ENCODE results near the gene RAB3D.
A peak's percentile ranks its signal among the peaks of the same experiment; 100 is the strongest.
"Not testable (repeated sequence)": the region's sequence is repeated elsewhere in the genome, so short reads cannot be mapped to it uniquely, and the experiment has no call there.

Gene RAB3D

GRCh38 chr19:11342429-11342828 lies 3.0 kb upstream of the RAB3D start:
- Histone ChIP-seq H4K12ac (ENCODE audit: low read depth, low read length) (no peak overlapping the region), H3K4me1 (ENCODE audit: control insufficient read depth in 1 of 2, insufficient read depth in 2 of 2, low read length in 2 of 2) (peaks cover 12 to 18% of the 10 kb centered on the region in 2 experiments), H3K23ac (ENCODE audit: low read length) (no peak overlapping the region), H4K91ac (ENCODE audit: low read depth, low read length) (no peak overlapping the region), H3K4me2 (ENCODE audit: low read length) (no peak overlapping the region), H3K14ac (ENCODE audit: low read length) (no peak overlapping the region), H3K9me3 (ENCODE audit: insufficient read depth, low read depth, low read length) (no peaks in the 10 kb centered on the region), H3K27me3 (ENCODE audit: insufficient read depth, low read length) (no peaks in the 10 kb centered on the region), H3K4me3 (ENCODE audit: low read depth, low read length) (no peak overlapping the region), H3K79me1 (ENCODE audit: low read length) (peaks cover 8% of the 10 kb centered on the region), H3K36me3 (ENCODE audit: control insufficient read depth in 1 of 2, insufficient read depth in 2 of 2, low read length in 2 of 2) (no peaks in the 10 kb centered on the region), H4K8ac (ENCODE audit: low read depth, low read length) (no peak overlapping the region), H3K9ac (ENCODE audit: low read length) (no peak overlapping the region), H3K4ac (ENCODE audit: low read depth, low read length) (no peak overlapping the region), H2AK5ac (ENCODE audit: low read length) (no peak overlapping the region), H3K79me2 (ENCODE audit: control insufficient read depth, insufficient read depth, low read length, poor library complexity) (peaks cover 4% of the 10 kb centered on the region), H2BK120ac (ENCODE audit: insufficient read depth, low read length, poor library complexity) (no peak overlapping the region), H3K18ac (ENCODE audit: low read length) (no peak overlapping the region), H2BK12ac (ENCODE audit: low read length) (no peak overlapping the region), H2AFZ (ENCODE audit: insufficient read depth, low read length, poor library complexity) (no peak overlapping the region), H2BK5ac (ENCODE audit: low read depth, low read length, poor library complexity) (no peak overlapping the region), H3K27ac (ENCODE audit: low read depth, low read length) (no peak overlapping the region)
- no peak for DNase-seq
- no CpG with 5 or more reads among the region's 3 CpGs for WGBS (ENCODE audit: extremely low coverage, insufficient coverage, insufficient read length)

- not testable (repeated sequence) for H2BK120ac ChIP-seq (ENCODE audit: insufficient read depth, low read length, poor library complexity); H3K4ac ChIP-seq (ENCODE audit: low read depth, low read length); H3K79me2 ChIP-seq (ENCODE audit: control insufficient read depth, insufficient read depth, low read length, poor library complexity); H3K27me3 ChIP-seq (ENCODE audit: insufficient read depth, low read length); H3K9ac ChIP-seq (ENCODE audit: low read length); H3K23ac ChIP-seq (ENCODE audit: low read length); H2BK12ac ChIP-seq (ENCODE audit: low read length); H2AFZ ChIP-seq (ENCODE audit: insufficient read depth, low read length, poor library complexity); H4K12ac ChIP-seq (ENCODE audit: low read depth, low read length); DNase-seq; H2BK5ac ChIP-seq (ENCODE audit: low read depth, low read length, poor library complexity); H3K27ac ChIP-seq (ENCODE audit: low read depth, low read length); H3K79me1 ChIP-seq (ENCODE audit: low read length); H3K4me2 ChIP-seq (ENCODE audit: low read length); H2AK5ac ChIP-seq (ENCODE audit: low read length); H3K9me3 ChIP-seq (ENCODE audit: insufficient read depth, low read depth, low read length); H4K91ac ChIP-seq (ENCODE audit: low read depth, low read length); H3K14ac ChIP-seq (ENCODE audit: low read length); H3K18ac ChIP-seq (ENCODE audit: low read length); H3K36me3 ChIP-seq (ENCODE audit: control insufficient read depth in 1 of 2, insufficient read depth in 2 of 2, low read length in 2 of 2); H3K4me3 ChIP-seq (ENCODE audit: low read depth, low read length)
- Histone ChIP-seq H4K8ac (ENCODE audit: low read depth, low read length) (peak overlapping the region; percentile 5), H3K4me1 (ENCODE audit: control insufficient read depth in 1 of 2, insufficient read depth in 2 of 2, low read length in 2 of 2) (peaks cover 6 to 14% of the 10 kb centered on the region in 2 experiments)
- no CpG with 5 or more reads among the region's 8 CpGs for WGBS (ENCODE audit: extremely low coverage, insufficient coverage, insufficient read length)
These were observed 626 bp upstream of the RAB3D start for GRCh38 chr19:11340099-11340467.

GRCh38 chr19:11338569-11339253 lies 746 bp downstream of the RAB3D start:
- peak in 1 of 2 donors; percentile 50 for DNase-seq
- H3K9ac ChIP-seq (ENCODE audit: low read length) = no peak overlapping the region
- H2BK12ac ChIP-seq (ENCODE audit: low read length) = no peak overlapping the region
- H3K4ac ChIP-seq (ENCODE audit: low read depth, low read length) = peak overlapping the region; percentile 39
- peak overlapping the region; percentile 88 for H4K8ac ChIP-seq (ENCODE audit: low read depth, low read length)
- peak overlapping the region; percentile 95 for H3K4me2 ChIP-seq (ENCODE audit: low read length)
- peak overlapping the region; percentile 53 for H4K91ac ChIP-seq (ENCODE audit: low read depth, low read length)
- H2BK120ac ChIP-seq (ENCODE audit: insufficient read depth, low read length, poor library complexity) = peak overlapping the region; percentile 68
- peaks cover 6 to 11% of the 10 kb centered on the region in 2 experiments for H3K4me1 ChIP-seq (ENCODE audit: control insufficient read depth in 1 of 2, insufficient read depth in 2 of 2, low read length in 2 of 2)
- H3K14ac ChIP-seq (ENCODE audit: low read length) = peak overlapping the region; percentile 47
- H3K79me1 ChIP-seq (ENCODE audit: low read length) = peaks cover 5% of the 10 kb centered on the region
- H3K18ac ChIP-seq (ENCODE audit: low read length) = peak overlapping the region; percentile 69
- H3K79me2 ChIP-seq (ENCODE audit: control insufficient read depth, insufficient read depth, low read length, poor library complexity) = peaks cover 4% of the 10 kb centered on the region
- peak overlapping the region; percentile 80 for H4K12ac ChIP-seq (ENCODE audit: low read depth, low read length)
- H3K4me3 ChIP-seq (ENCODE audit: low read depth, low read length) = peak overlapping the region; percentile 89
- no peak overlapping the region for H3K23ac ChIP-seq (ENCODE audit: low read length)
- no peak overlapping the region for H3K27ac ChIP-seq (ENCODE audit: low read depth, low read length)
- no peak overlapping the region for H2BK5ac ChIP-seq (ENCODE audit: low read depth, low read length, poor library complexity)
- H2AK5ac ChIP-seq (ENCODE audit: low read length) = peak overlapping the region; percentile 35
- peaks cover 9% of the 10 kb centered on the region in 2 experiments for H3K36me3 ChIP-seq (ENCODE audit: control insufficient read depth in 1 of 2, insufficient read depth in 2 of 2, low read length in 2 of 2)
- H2AFZ ChIP-seq (ENCODE audit: insufficient read depth, low read length, poor library complexity) = peak overlapping the region; percentile 75
- H3K9me3 ChIP-seq (ENCODE audit: insufficient read depth, low read depth, low read length) = peaks cover 2% of the 10 kb centered on the region
- no peaks in the 10 kb centered on the region for H3K27me3 ChIP-seq (ENCODE audit: insufficient read depth, low read length)
- WGBS (ENCODE audit: extremely low coverage, insufficient coverage, insufficient read length) = no CpG with 5 or more reads among the region's 21 CpGs

GRCh38 chr19:11338121-11338520 lies 1.3 kb downstream of the RAB3D start:
- peak overlapping the region; percentile 52 for H2AK5ac ChIP-seq (ENCODE audit: low read length)
- peaks cover 5% of the 10 kb centered on the region for H3K79me1 ChIP-seq (ENCODE audit: low read length)
- H3K14ac ChIP-seq (ENCODE audit: low read length) = no peak overlapping the region
- peaks cover 2% of the 10 kb centered on the region for H3K9me3 ChIP-seq (ENCODE audit: insufficient read depth, low read depth, low read length)
- no CpG with 5 or more reads among the region's 7 CpGs for WGBS (ENCODE audit: extremely low coverage, insufficient coverage, insufficient read length)
- H3K36me3 ChIP-seq (ENCODE audit: control insufficient read depth in 1 of 2, insufficient read depth in 2 of 2, low read length in 2 of 2) = peaks cover 9% of the 10 kb centered on the region in 2 experiments
- H2AFZ ChIP-seq (ENCODE audit: insufficient read depth, low read length, poor library complexity) = peak overlapping the region; percentile 23
- no peaks in the 10 kb centered on the region for H3K27me3 ChIP-seq (ENCODE audit: insufficient read depth, low read length)
- H3K18ac ChIP-seq (ENCODE audit: low read length) = no peak overlapping the region
- no peak overlapping the region for H3K4me3 ChIP-seq (ENCODE audit: low read depth, low read length)
- no peak overlapping the region for H4K8ac ChIP-seq (ENCODE audit: low read depth, low read length)
- no peak for DNase-seq
- H3K79me2 ChIP-seq (ENCODE audit: control insufficient read depth, insufficient read depth, low read length, poor library complexity) = peaks cover 4% of the 10 kb centered on the region
- no peak overlapping the region for H2BK5ac ChIP-seq (ENCODE audit: low read depth, low read length, poor library complexity)
- H3K27ac ChIP-seq (ENCODE audit: low read depth, low read length) = no peak overlapping the region
- no peak overlapping the region for H2BK120ac ChIP-seq (ENCODE audit: insufficient read depth, low read length, poor library complexity)
- no peak overlapping the region for H4K91ac ChIP-seq (ENCODE audit: low read depth, low read length)
- no peak overlapping the region for H3K4ac ChIP-seq (ENCODE audit: low read depth, low read length)
- H3K4me1 ChIP-seq (ENCODE audit: control insufficient read depth in 1 of 2, insufficient read depth in 2 of 2, low read length in 2 of 2) = peaks cover 6 to 11% of the 10 kb centered on the region in 2 experiments
- no peak overlapping the region for H3K23ac ChIP-seq (ENCODE audit: low read length)
- no peak overlapping the region for H2BK12ac ChIP-seq (ENCODE audit: low read length)
- no peak overlapping the region for H3K9ac ChIP-seq (ENCODE audit: low read length)
- H3K4me2 ChIP-seq (ENCODE audit: low read length) = no peak overlapping the region
- H4K12ac ChIP-seq (ENCODE audit: low read depth, low read length) = no peak overlapping the region

Measured in trophoblast cell (in vitro differentiated cells and primary cell).